HepG2 (cell line): Measurements from ENCODE around the gene GDF9. TPM values are rescaled to one million over a fixed set of nuclear protein-coding genes. Genes with fewer than 3 reads are reported as not detected.
A peak's percentile ranks its signal among the peaks of the same experiment; 100 is the strongest.

Experiments used
- FOXA3 ChIP-seq: IDR thresholded peaks from 2 replicates; pipeline ENCODE4 v1.6.1; 2016; ENCODE audit warnings: missing genetic modification reagents, missing compliant biosample characterization
- HOXA9 ChIP-seq: sonication (generic); formaldehyde crosslinking; IDR thresholded peaks from 2 replicates; pipeline ENCODE4 v1.8.1; 2022; ENCODE audit warnings: missing genetic modification reagents, mild to moderate bottlenecking, moderate library complexity, borderline replicate concordance
- MIER3 ChIP-seq: IDR thresholded peaks from 2 replicates; pipeline ENCODE4 v1.6.1; 2016; ENCODE audit warnings: missing compliant biosample characterization, borderline replicate concordance
- NKX3-1 ChIP-seq: sonication (generic); formaldehyde crosslinking; IDR thresholded peaks from 2 replicates; pipeline ENCODE4 v1.5.0; 2020; ENCODE audit warnings: missing genetic modification reagents
- SMAD9 ChIP-seq: sonication (generic); formaldehyde crosslinking; IDR thresholded peaks from 2 replicates; pipeline ENCODE4 v1.5.1; 2020; ENCODE audit warnings: mild to moderate bottlenecking, missing genetic modification reagents
- ZNF350 ChIP-seq: sonication (generic); formaldehyde crosslinking; IDR thresholded peaks from 2 replicates; pipeline ENCODE4 v1.4.0; 2020; ENCODE audit warnings: mild to moderate bottlenecking, low read depth, missing genetic modification reagents, borderline replicate concordance
- ZNF605 ChIP-seq: sonication (generic); formaldehyde crosslinking; IDR thresholded peaks from 2 replicates; pipeline ENCODE4 v1.8.0; 2022; ENCODE audit warnings: mild to moderate bottlenecking, missing genetic modification reagents
- ZNF792 ChIP-seq: IDR thresholded peaks from 2 replicates; pipeline ENCODE4 v1.6.1; 2016
- ZNF878 ChIP-seq: sonication (generic); formaldehyde crosslinking; IDR thresholded peaks from 2 replicates; pipeline ENCODE4 v1.8.1; 2023; ENCODE audit warnings: mild to moderate bottlenecking, missing genetic modification reagents, moderate library complexity
- polyA plus RNA-seq, 8 experiments: library from polyadenylated mRNA; depleted of rRNA in 3 of 8; stranded (reverse) in 7 of 8; unstranded in 1 of 8; fragments of >200 nt; fragmentation: Illumina TruSeq in 4 of 8; extraction: Trizol in 4 of 8; gene quantifications; 2 replicates each; pipeline versions ENCODE4 v1.2.1 to v1.2.3, GENCODE V29; 2011 to 2016; ENCODE audit warnings: low read depth in 4 of 8, missing spikeins in 1 of 8, mixed read lengths in 1 of 8; ENCODE audit not compliant: insufficient read depth in 1 of 8
- total RNA-seq, 5 experiments: library from RNA; depleted of rRNA; stranded (reverse); fragments of >200 nt; fragmentation: Illumina TruSeq; extraction: Trizol; gene quantifications; 2 replicates each; pipeline ENCODE4 v1.2.3, GENCODE V29; 2016; ENCODE audit warnings: low read depth in 1 of 5
- TF ChIP-seq, protein P1 (sequence below): sonication (generic); formaldehyde crosslinking; IDR thresholded peaks from 2 replicates; pipeline ENCODE4 v1.5.0; 2020; ENCODE audit warnings: missing genetic modification reagents, mild to moderate bottlenecking, borderline replicate concordance
- TF ChIP-seq, protein P2 (sequence below): fragments of 450-650 bp; IDR thresholded peaks from 2 replicates; pipeline ENCODE4 v1.6.1; 2017; ENCODE audit warnings: mild to moderate bottlenecking
- TF ChIP-seq, protein P3 (sequence below): sonication (generic); formaldehyde crosslinking; IDR thresholded peaks from 2 replicates; pipeline ENCODE4 v1.8.1; 2023; ENCODE audit warnings: mild to moderate bottlenecking, missing genetic modification reagents, borderline replicate concordance
- TF ChIP-seq, protein P4 (sequence below): sonication (generic); formaldehyde crosslinking; IDR thresholded peaks from 2 replicates; pipeline ENCODE4 v1.4.0; 2020; ENCODE audit warnings: missing genetic modification reagents
- TF ChIP-seq, protein P5 (sequence below): sonication (generic); formaldehyde crosslinking; IDR thresholded peaks from 2 replicates; pipeline ENCODE4 v1.5.1; 2020; ENCODE audit warnings: mild to moderate bottlenecking, missing genetic modification reagents, moderate library complexity
- TF ChIP-seq, protein P6 (sequence below): IDR thresholded peaks from 2 replicates; pipeline ENCODE4 v1.6.1; 2016; ENCODE audit warnings: low read depth, control low read depth
- TF ChIP-seq, protein P7 (sequence below): sonication (generic); formaldehyde crosslinking; IDR thresholded peaks from 2 replicates; pipeline ENCODE4 v1.5.0; 2020; ENCODE audit warnings: missing genetic modification reagents, mild to moderate bottlenecking, borderline replicate concordance

The GDF9 gene
- total and polyA plus RNA-seq, 2 of the 13 experiments (the other 11 are each of a cell fraction or from before 2014, with no cell fraction given): 0.33 to 0.38 TPM

DNA sequence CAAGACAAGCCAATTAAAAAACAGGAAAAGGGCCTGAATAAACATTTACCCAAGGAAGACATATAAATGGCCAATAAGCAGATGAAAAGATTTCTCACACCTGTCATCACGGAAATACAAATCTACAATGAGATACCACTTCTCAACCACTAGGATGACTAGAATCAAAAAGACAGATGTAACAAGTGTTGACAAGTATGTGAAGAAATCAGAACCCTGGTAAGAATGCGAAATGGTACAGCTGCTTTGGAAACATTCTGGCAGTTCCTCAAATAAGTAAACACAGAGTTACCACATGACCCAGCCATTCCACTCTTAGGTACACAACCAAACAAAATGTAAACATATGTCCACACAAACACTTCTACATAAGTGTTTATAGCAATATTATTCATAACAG lies 39.7 kb upstream of the GDF9 start (continued):
- TF ChIP-seq, protein P1, sequence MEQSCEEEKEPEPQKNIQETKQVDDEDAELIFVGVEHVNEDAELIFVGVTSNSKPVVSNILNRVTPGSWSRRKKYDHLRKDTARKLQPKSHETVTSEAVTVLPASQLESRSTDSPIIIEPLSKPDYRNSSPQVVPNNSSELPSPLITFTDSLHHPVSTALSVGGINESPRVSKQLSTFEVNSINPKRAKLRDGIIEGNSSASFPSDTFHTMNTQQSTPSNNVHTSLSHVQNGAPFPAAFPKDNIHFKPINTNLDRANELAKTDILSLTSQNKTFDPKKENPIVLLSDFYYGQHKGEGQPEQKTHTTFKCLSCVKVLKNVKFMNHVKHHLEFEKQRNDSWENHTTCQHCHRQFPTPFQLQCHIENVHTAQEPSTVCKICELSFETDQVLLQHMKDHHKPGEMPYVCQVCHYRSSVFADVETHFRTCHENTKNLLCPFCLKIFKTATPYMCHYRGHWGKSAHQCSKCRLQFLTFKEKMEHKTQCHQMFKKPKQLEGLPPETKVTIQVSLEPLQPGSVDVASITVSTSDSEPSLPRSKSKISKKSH (CRISPR knock-in tag): no peak
- TF ChIP-seq ZNF878 (CRISPR knock-in tag): no peak
- TF ChIP-seq, protein P2, sequence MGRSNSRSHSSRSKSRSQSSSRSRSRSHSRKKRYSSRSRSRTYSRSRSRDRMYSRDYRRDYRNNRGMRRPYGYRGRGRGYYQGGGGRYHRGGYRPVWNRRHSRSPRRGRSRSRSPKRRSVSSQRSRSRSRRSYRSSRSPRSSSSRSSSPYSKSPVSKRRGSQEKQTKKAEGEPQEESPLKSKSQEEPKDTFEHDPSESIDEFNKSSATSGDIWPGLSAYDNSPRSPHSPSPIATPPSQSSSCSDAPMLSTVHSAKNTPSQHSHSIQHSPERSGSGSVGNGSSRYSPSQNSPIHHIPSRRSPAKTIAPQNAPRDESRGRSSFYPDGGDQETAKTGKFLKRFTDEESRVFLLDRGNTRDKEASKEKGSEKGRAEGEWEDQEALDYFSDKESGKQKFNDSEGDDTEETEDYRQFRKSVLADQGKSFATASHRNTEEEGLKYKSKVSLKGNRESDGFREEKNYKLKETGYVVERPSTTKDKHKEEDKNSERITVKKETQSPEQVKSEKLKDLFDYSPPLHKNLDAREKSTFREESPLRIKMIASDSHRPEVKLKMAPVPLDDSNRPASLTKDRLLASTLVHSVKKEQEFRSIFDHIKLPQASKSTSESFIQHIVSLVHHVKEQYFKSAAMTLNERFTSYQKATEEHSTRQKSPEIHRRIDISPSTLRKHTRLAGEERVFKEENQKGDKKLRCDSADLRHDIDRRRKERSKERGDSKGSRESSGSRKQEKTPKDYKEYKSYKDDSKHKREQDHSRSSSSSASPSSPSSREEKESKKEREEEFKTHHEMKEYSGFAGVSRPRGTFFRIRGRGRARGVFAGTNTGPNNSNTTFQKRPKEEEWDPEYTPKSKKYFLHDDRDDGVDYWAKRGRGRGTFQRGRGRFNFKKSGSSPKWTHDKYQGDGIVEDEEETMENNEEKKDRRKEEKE: no peak
- TF ChIP-seq, protein P3, sequence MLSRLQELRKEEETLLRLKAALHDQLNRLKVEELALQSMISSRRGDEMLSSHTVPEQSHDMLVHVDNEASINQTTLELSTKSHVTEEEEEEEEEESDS (CRISPR knock-in tag): no peak
- no peak for TF ChIP-seq ZNF792 (CRISPR knock-in tag)
- no peak for TF ChIP-seq NKX3-1 (CRISPR knock-in tag)
- no peak for TF ChIP-seq HOXA9 (CRISPR knock-in tag)
- TF ChIP-seq ZNF350 (CRISPR knock-in tag): no peak
- TF ChIP-seq MIER3 (CRISPR knock-in tag): 0 out of 2 replicates have a peak, but pooled peaks have one; percentile 44
- TF ChIP-seq FOXA3 (CRISPR knock-in tag): peak; percentile 95
- TF ChIP-seq, protein P4, sequence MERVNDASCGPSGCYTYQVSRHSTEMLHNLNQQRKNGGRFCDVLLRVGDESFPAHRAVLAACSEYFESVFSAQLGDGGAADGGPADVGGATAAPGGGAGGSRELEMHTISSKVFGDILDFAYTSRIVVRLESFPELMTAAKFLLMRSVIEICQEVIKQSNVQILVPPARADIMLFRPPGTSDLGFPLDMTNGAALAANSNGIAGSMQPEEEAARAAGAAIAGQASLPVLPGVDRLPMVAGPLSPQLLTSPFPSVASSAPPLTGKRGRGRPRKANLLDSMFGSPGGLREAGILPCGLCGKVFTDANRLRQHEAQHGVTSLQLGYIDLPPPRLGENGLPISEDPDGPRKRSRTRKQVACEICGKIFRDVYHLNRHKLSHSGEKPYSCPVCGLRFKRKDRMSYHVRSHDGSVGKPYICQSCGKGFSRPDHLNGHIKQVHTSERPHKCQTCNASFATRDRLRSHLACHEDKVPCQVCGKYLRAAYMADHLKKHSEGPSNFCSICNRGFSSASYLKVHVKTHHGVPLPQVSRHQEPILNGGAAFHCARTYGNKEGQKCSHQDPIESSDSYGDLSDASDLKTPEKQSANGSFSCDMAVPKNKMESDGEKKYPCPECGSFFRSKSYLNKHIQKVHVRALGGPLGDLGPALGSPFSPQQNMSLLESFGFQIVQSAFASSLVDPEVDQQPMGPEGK (CRISPR knock-in tag): no peak
- TF ChIP-seq, protein P5, sequence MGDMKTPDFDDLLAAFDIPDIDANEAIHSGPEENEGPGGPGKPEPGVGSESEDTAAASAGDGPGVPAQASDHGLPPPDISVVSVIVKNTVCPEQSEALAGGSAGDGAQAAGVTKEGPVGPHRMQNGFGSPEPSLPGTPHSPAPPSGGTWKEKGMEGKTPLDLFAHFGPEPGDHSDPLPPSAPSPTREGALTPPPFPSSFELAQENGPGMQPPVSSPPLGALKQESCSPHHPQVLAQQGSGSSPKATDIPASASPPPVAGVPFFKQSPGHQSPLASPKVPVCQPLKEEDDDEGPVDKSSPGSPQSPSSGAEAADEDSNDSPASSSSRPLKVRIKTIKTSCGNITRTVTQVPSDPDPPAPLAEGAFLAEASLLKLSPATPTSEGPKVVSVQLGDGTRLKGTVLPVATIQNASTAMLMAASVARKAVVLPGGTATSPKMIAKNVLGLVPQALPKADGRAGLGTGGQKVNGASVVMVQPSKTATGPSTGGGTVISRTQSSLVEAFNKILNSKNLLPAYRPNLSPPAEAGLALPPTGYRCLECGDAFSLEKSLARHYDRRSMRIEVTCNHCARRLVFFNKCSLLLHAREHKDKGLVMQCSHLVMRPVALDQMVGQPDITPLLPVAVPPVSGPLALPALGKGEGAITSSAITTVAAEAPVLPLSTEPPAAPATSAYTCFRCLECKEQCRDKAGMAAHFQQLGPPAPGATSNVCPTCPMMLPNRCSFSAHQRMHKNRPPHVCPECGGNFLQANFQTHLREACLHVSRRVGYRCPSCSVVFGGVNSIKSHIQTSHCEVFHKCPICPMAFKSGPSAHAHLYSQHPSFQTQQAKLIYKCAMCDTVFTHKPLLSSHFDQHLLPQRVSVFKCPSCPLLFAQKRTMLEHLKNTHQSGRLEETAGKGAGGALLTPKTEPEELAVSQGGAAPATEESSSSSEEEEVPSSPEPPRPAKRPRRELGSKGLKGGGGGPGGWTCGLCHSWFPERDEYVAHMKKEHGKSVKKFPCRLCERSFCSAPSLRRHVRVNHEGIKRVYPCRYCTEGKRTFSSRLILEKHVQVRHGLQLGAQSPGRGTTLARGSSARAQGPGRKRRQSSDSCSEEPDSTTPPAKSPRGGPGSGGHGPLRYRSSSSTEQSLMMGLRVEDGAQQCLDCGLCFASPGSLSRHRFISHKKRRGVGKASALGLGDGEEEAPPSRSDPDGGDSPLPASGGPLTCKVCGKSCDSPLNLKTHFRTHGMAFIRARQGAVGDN (CRISPR knock-in tag): no peak
- no peak for TF ChIP-seq ZNF605 (CRISPR knock-in tag)
- TF ChIP-seq, protein P6, sequence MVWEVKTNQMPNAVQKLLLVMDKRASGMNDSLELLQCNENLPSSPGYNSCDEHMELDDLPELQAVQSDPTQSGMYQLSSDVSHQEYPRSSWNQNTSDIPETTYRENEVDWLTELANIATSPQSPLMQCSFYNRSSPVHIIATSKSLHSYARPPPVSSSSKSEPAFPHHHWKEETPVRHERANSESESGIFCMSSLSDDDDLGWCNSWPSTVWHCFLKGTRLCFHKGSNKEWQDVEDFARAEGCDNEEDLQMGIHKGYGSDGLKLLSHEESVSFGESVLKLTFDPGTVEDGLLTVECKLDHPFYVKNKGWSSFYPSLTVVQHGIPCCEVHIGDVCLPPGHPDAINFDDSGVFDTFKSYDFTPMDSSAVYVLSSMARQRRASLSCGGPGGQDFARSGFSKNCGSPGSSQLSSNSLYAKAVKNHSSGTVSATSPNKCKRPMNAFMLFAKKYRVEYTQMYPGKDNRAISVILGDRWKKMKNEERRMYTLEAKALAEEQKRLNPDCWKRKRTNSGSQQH (CRISPR knock-in tag): no peak
- no peak for TF ChIP-seq SMAD9 (CRISPR knock-in tag)
- TF ChIP-seq, protein P7, sequence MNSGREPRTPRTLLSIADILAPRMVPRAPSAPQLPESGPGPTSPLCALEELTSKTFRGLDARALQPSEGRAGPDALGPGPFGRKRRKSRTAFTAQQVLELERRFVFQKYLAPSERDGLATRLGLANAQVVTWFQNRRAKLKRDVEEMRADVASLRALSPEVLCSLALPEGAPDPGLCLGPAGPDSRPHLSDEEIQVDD: no peak
